HEK293 (cell line): ENCODE results near the gene EVA1B.

ENCODE experiments used
- ATF2 ChIP-seq: fragments of 450-650 bp; formaldehyde crosslinking; IDR thresholded peaks from 2 replicates; pipeline ENCODE4 v1.5.1; 2016; ENCODE audit warnings: missing biosample characterization, missing genetic modification characterization, low read depth
- CTCF ChIP-seq: fragments of 450-650 bp; formaldehyde crosslinking; IDR thresholded peaks from 2 replicates; pipeline ENCODE4 v1.5.1; 2016; ENCODE audit warnings: missing biosample characterization, missing genetic modification characterization
- ELK4 ChIP-seq: IDR thresholded peaks from 2 replicates; pipeline ENCODE4 v1.6.1; 2011; ENCODE audit warnings: mild to moderate bottlenecking, low read depth, low read length, borderline replicate concordance
- GLIS2 ChIP-seq: fragments of 450-650 bp; formaldehyde crosslinking; IDR thresholded peaks from 2 replicates; pipeline ENCODE4 v1.5.1; 2016; ENCODE audit warnings: missing biosample characterization, missing genetic modification characterization
- REST ChIP-seq: fragments of 450-650 bp; formaldehyde crosslinking; IDR thresholded peaks from 2 replicates; pipeline ENCODE4 v1.5.1; 2016; ENCODE audit warnings: missing biosample characterization, missing genetic modification characterization
- TRIM28 ChIP-seq: IDR thresholded peaks from 2 replicates; pipeline ENCODE4 v1.6.1; 2011; ENCODE audit warnings: low read length, control low read depth, borderline replicate concordance
- ZNF146 ChIP-seq: fragments of 450-650 bp; formaldehyde crosslinking; IDR thresholded peaks from 2 replicates; pipeline ENCODE4 v1.5.1; 2016; ENCODE audit warnings: missing biosample characterization, missing genetic modification characterization
- ZNF18 ChIP-seq: fragments of 450-650 bp; formaldehyde crosslinking; IDR thresholded peaks from 2 replicates; pipeline ENCODE4 v1.5.1; 2016; ENCODE audit warnings: missing biosample characterization, missing genetic modification characterization
- ZNF274 ChIP-seq, 2 experiments: fragments of 200-500 bp in 1 of 2; fragments of 450-650 bp in 1 of 2; sonication (Bioruptor generic) in 1 of 2; formaldehyde crosslinking in 1 of 2; IDR thresholded peaks; 2 replicates each; pipeline versions ENCODE4 v1.5.1 to v1.6.1; 2014 to 2016; ENCODE audit warnings: borderline replicate concordance in 1 of 2, inconsistent platforms in 1 of 2, low read length in 1 of 2, missing biosample characterization in 1 of 2, missing genetic modification characterization in 1 of 2
- ZNF311 ChIP-seq: fragments of 450-650 bp; formaldehyde crosslinking; IDR thresholded peaks from 2 replicates; pipeline ENCODE4 v1.5.1; 2017; ENCODE audit warnings: missing biosample characterization, missing genetic modification characterization, borderline replicate concordance
- ZNF645 ChIP-seq: fragments of 450-650 bp; formaldehyde crosslinking; IDR thresholded peaks from 2 replicates; pipeline ENCODE4; 2016; ENCODE audit warnings: missing biosample characterization, missing genetic modification characterization

- no peak for TF ChIP-seq ZNF146 (tag by site-specific recombination)
- TF ChIP-seq ELK4 = no peak
- no peak for TF ChIP-seq ATF2
- no peak for TF ChIP-seq TRIM28
- TF ChIP-seq GLIS2 (tag by site-specific recombination) = no peak
- TF ChIP-seq REST (tag by site-specific recombination) = no peak
- no peak for TF ChIP-seq CTCF (tag by site-specific recombination)
- TF ChIP-seq ZNF645 (tag by site-specific recombination) = no peak
- no peak for TF ChIP-seq ZNF311 (tag by site-specific recombination)
- TF ChIP-seq ZNF274 (IDR thresholded peaks at IDR 0.05; ENCODE audit: low read length) = no peak
- TF ChIP-seq ZNF274 (tag by site-specific recombination; IDR thresholded peaks at IDR 0.05; ENCODE audit: borderline replicate concordance) = no peak
- TF ChIP-seq ZNF18 (tag by site-specific recombination) = no peak
These were observed 6.4 kb upstream of the EVA1B start for GRCh38 chr1:36329817-36330216.
